Kidney capillary endothelial cell (primary cell): ENCODE measurements around the gene DCTN2.
A peak's percentile ranks its signal among the peaks of the same experiment; 100 is the strongest.
"Not testable (repeated sequence)": the region's sequence is repeated elsewhere in the genome, so short reads cannot be mapped to it uniquely, and the experiment has no call there.

Source experiments
- DNase-seq: peaks from one replicate; pipeline ENCODE4 v3.0.0-alpha.2; 2018; ENCODE audit warnings: low spot score

The DCTN2 gene

GRCh38 chr12:57546438-57547287 lies at the start of gene DCTN2:
Gene DCTN2, minus strand, starts transcription at chr12:57547192. Its CDS starts 129 bp downstream, at chr12:57547063.
- peak; percentile 96 for DNase-seq

GRCh38 chr12:57593187-57593586 lies 46.2 kb upstream of the DCTN2 start:
- DNase-seq = no peak

GRCh38 chr12:57592551-57593165 lies 45.7 kb upstream of the DCTN2 start:
- no peak for DNase-seq

- DNase-seq = no peak
These were observed 44.9 kb upstream of the DCTN2 start for GRCh38 chr12:57591782-57592325.

- DNase-seq = no peak
These were observed 44.1 kb upstream of the DCTN2 start, which contains the start of gene PIP4K2C for GRCh38 chr12:57590864-57591781. Gene PIP4K2C, plus strand, starts transcription at chr12:57591192. Its CDS starts 98 bp downstream, at chr12:57591290.

- no peak for DNase-seq
These were observed 43.5 kb upstream of the DCTN2 start for GRCh38 chr12:57590479-57590863.

- DNase-seq = not testable (repeated sequence)
These were observed 42.1 kb upstream of the DCTN2 start for GRCh38 chr12:57588951-57589610.

GRCh38 chr12:57586832-57587429 lies 39.9 kb upstream of the DCTN2 start:
- DNase-seq = no peak

GRCh38 chr12:57586128-57586527 lies 39.1 kb upstream of the DCTN2 start:
- DNase-seq = no peak

GRCh38 chr12:57585156-57585555 lies 38.2 kb upstream of the DCTN2 start:
- no peak for DNase-seq

GRCh38 chr12:57584690-57585089 lies 37.7 kb upstream of the DCTN2 start:
- DNase-seq = no peak

- DNase-seq = no peak
These were observed 37.1 kb upstream of the DCTN2 start for GRCh38 chr12:57584050-57584449.

- peak; percentile 80 for DNase-seq
These were observed 36.2 kb upstream of the DCTN2 start for GRCh38 chr12:57583008-57583831.

- no peak for DNase-seq
These were observed 35.4 kb upstream of the DCTN2 start for GRCh38 chr12:57582440-57582839.

GRCh38 chr12:57581802-57582201 lies 34.8 kb upstream of the DCTN2 start:
- no peak for DNase-seq

GRCh38 chr12:57580466-57580795 lies 33.4 kb upstream of the DCTN2 start:
- DNase-seq = no peak

GRCh38 chr12:57579677-57580465 lies 32.9 kb upstream of the DCTN2 start:
- DNase-seq = no peak

GRCh38 chr12:57579011-57579410 lies 32.0 kb upstream of the DCTN2 start:
- DNase-seq = no peak

GRCh38 chr12:57577981-57578758 lies 31.2 kb upstream of the DCTN2 start:
- no peak for DNase-seq
